Ishikawa (cell line): ENCODE results near the gene ANAPC2.

Experiments used
- CEBPB ChIP-seq: IDR thresholded peaks from 2 replicates; pipeline ENCODE4 v1.6.1; 2012
- CREB1 ChIP-seq: IDR thresholded peaks from 2 replicates; pipeline ENCODE4 v1.6.1; 2012; ENCODE audit warnings: low read depth
- EGR1 ChIP-seq: IDR thresholded peaks from 2 replicates; pipeline ENCODE4 v1.6.1; 2012
- EP300 ChIP-seq: IDR thresholded peaks from 2 replicates; pipeline ENCODE4 v1.6.1; 2012; ENCODE audit warnings: borderline replicate concordance
- FOXM1 ChIP-seq: IDR thresholded peaks from 2 replicates; pipeline ENCODE4 v1.6.1; 2012; ENCODE audit warnings: low read depth, borderline replicate concordance
- MAX ChIP-seq: IDR thresholded peaks from 2 replicates; pipeline ENCODE4 v1.6.1; 2012
- NFIC ChIP-seq: IDR thresholded peaks from 2 replicates; pipeline ENCODE4 v1.6.1; 2012
- RAD21 ChIP-seq: IDR thresholded peaks from 2 replicates; pipeline ENCODE4 v1.6.1; 2012; ENCODE audit warnings: low read depth
- REST ChIP-seq: IDR thresholded peaks from 2 replicates; pipeline ENCODE4 v1.6.1; 2012; ENCODE audit warnings: low read depth, mild to moderate bottlenecking
- TAF1 ChIP-seq: IDR thresholded peaks from 2 replicates; pipeline ENCODE4 v1.6.1; 2012; ENCODE audit warnings: low read depth, mild to moderate bottlenecking
- TCF12 ChIP-seq: IDR thresholded peaks from 2 replicates; pipeline ENCODE4 v1.6.1; 2012; ENCODE audit warnings: low read depth
- TEAD4 ChIP-seq: IDR thresholded peaks from 2 replicates; pipeline ENCODE4 v1.6.1; 2012
- USF1 ChIP-seq: IDR thresholded peaks from 2 replicates; pipeline ENCODE4 v1.6.1; 2012
- YY1 ChIP-seq: IDR thresholded peaks from 2 replicates; pipeline ENCODE4 v1.6.1; 2012; ENCODE audit warnings: low read depth
- ZBTB7A ChIP-seq: IDR thresholded peaks from 2 replicates; pipeline ENCODE4 v1.6.1; 2012; ENCODE audit warnings: low read depth

The ANAPC2 gene

GRCh38 chr9:137222190-137223077, 34.1 kb upstream of the ANAPC2 start, which contains the start of gene RNF208:
TSS of gene RNF208 (minus strand) at chr9:137222240. CDS start at chr9:137221212, 1,028 bp downstream.
- TF ChIP-seq ZBTB7A (peak; percentile 62; the same call in 1 of the 2 replicates), RAD21 (no peak)

- TF ChIP-seq NFIC: no peak
- no peak for TF ChIP-seq TCF12
- no peak for TF ChIP-seq CREB1
- no peak for TF ChIP-seq REST
- no peak for TF ChIP-seq ZBTB7A
These were observed 33.2 kb upstream of the ANAPC2 start for GRCh38 chr9:137221506-137222111.

GRCh38 chr9:137221095-137221505, 32.7 kb upstream of the ANAPC2 start:
- TF ChIP-seq REST (no peak), YY1 (no peak), TEAD4 (no peak), USF1 (no peak), NFIC (no peak), TAF1 (no peak), MAX (no peak), TCF12 (no peak), RAD21 (no peak), FOXM1 (no peak), CEBPB (no peak), EGR1 (no peak), ZBTB7A (no peak), CREB1 (no peak), EP300 (no peak)

- TF ChIP-seq USF1 (no peak), REST (no peak), MAX (no peak), YY1 (no peak), ZBTB7A (no peak), TCF12 (no peak), NFIC (no peak), CEBPB (no peak), TEAD4 (no peak), EP300 (no peak), FOXM1 (no peak), CREB1 (no peak), RAD21 (no peak), EGR1 (no peak), TAF1 (no peak)
These were observed 32.1 kb upstream of the ANAPC2 start for GRCh38 chr9:137220317-137221094.
